ENCODE measurements around the gene MED31.
"Not testable (repeated sequence)": the region's sequence is repeated elsewhere in the genome, so short reads cannot be mapped to it uniquely, and the experiment has no call there.

Gene MED31

GRCh38 chr17:6599364-6599763 lies 52.0 kb downstream of the MED31 start:
- H3K27me3 Mint-ChIP-seq: no peaks in the 10 kb centered on the region
- ATAC-seq (replicated peaks): peak; percentile 77 to 79
- H3K4me3 Mint-ChIP-seq: no peak overlapping the region
- H3K27ac Mint-ChIP-seq: no peak overlapping the region
- peaks cover 27 to 54% of the 10 kb centered on the region in 2 donors for H3K36me3 Mint-ChIP-seq
- DNase-seq: no peak
- H3K9me3 Mint-ChIP-seq: no peaks in the 10 kb centered on the region
- peaks cover 8 to 11% of the 10 kb centered on the region in 2 donors for H3K4me1 Mint-ChIP-seq

- H3K27me3 Mint-ChIP-seq: no peaks in the 10 kb centered on the region
- peaks cover 8 to 11% of the 10 kb centered on the region in 2 donors for H3K4me1 Mint-ChIP-seq
- H3K36me3 Mint-ChIP-seq: peaks cover 23 to 51% of the 10 kb centered on the region in 2 donors
- no peak for DNase-seq
- ATAC-seq (replicated peaks): no peak
- H3K4me3 Mint-ChIP-seq: no peak overlapping the region
- no peaks in the 10 kb centered on the region for H3K9me3 Mint-ChIP-seq
- no peak overlapping the region for H3K27ac Mint-ChIP-seq
These were observed 53.7 kb downstream of the MED31 start for GRCh38 chr17:6597727-6598126.

GRCh38 chr17:6596941-6597340 lies 54.5 kb downstream of the MED31 start:
- Mint-ChIP-seq H3K4me3 (no peak overlapping the region), H3K36me3 (peaks cover 29 to 48% of the 10 kb centered on the region in 2 donors), H3K9me3 (no peaks in the 10 kb centered on the region), H3K27ac (no peak overlapping the region), H3K4me1 (peaks cover 8 to 13% of the 10 kb centered on the region in 2 donors), H3K27me3 (no peaks in the 10 kb centered on the region)
- no peak for ATAC-seq (replicated peaks)
- DNase-seq: no peak

GRCh38 chr17:6596511-6596910 lies 54.9 kb downstream of the MED31 start:
- no peak for ATAC-seq (replicated peaks)
- Mint-ChIP-seq H3K36me3 (peaks cover 30 to 49% of the 10 kb centered on the region in 2 donors), H3K27me3 (no peaks in the 10 kb centered on the region), H3K4me3 (no peak overlapping the region), H3K4me1 (peaks cover 8 to 17% of the 10 kb centered on the region in 2 donors), H3K27ac (no peak overlapping the region), H3K9me3 (no peaks in the 10 kb centered on the region)
- no peak for DNase-seq

- H3K4me1 Mint-ChIP-seq: peaks cover 8 to 17% of the 10 kb centered on the region in 2 donors
- no peak overlapping the region for H3K4me3 Mint-ChIP-seq
- H3K27me3 Mint-ChIP-seq: no peaks in the 10 kb centered on the region
- ATAC-seq (replicated peaks) (no peak), DNase-seq (no peak)
- no peaks in the 10 kb centered on the region for H3K9me3 Mint-ChIP-seq
- peaks cover 31 to 51% of the 10 kb centered on the region in 2 donors for H3K36me3 Mint-ChIP-seq
- H3K27ac Mint-ChIP-seq: no peak overlapping the region
These were observed 55.3 kb downstream of the MED31 start for GRCh38 chr17:6596081-6596480.

- DNase-seq; H3K4me1 Mint-ChIP-seq; H3K9me3 Mint-ChIP-seq; H3K27ac Mint-ChIP-seq; H3K4me3 Mint-ChIP-seq; ATAC-seq (replicated peaks); H3K27me3 Mint-ChIP-seq: not testable (repeated sequence)
- peaks cover 42 to 56% of the 10 kb centered on the region in 2 donors for H3K36me3 Mint-ChIP-seq
These were observed 58.0 kb downstream of the MED31 start for GRCh38 chr17:6593371-6593770.
